ENCODE data around the gene HOXC4. TPM values are rescaled to one million over a fixed set of nuclear protein-coding genes. Genes with fewer than 3 reads are reported as not detected.

Gene HOXC4
- total RNA-seq, 1 experiment from 2014 or later: 4.1 TPM

GRCh38 chr12:54046809-54047159 is 6.9 kb upstream of the HOXC4 start:
- no peaks in the 10 kb centered on the region for H3K36me3 ChIP-seq (ENCODE audit: control insufficient read depth, insufficient read depth, low read length)
- peak overlapping the region; percentile 55 for H3K4me3 Mint-ChIP-seq (ENCODE audit: unreplicated experiment)
- no peaks in the 10 kb centered on the region for H3K36me3 Mint-ChIP-seq (ENCODE audit: insufficient read depth, unreplicated experiment)
- H3K27me3 ChIP-seq (replicated peaks; ENCODE audit: control insufficient read depth, insufficient read depth, low read length): no peaks in the 10 kb centered on the region
- no peak for DNase-seq
- H3K4me1 ChIP-seq: no peaks in the 10 kb centered on the region; the same call in none of the 2 replicates
- H3K4me1 Mint-ChIP-seq (ENCODE audit: low read depth, unreplicated experiment): peaks cover 29% of the 10 kb centered on the region
- no peak overlapping the region for H3K27ac Mint-ChIP-seq (ENCODE audit: unreplicated experiment)
- H3K9me3 Mint-ChIP-seq (ENCODE audit: unreplicated experiment): no peaks in the 10 kb centered on the region
- H3K9me3 ChIP-seq: no peaks in the 10 kb centered on the region
- TF ChIP-seq, protein P1, sequence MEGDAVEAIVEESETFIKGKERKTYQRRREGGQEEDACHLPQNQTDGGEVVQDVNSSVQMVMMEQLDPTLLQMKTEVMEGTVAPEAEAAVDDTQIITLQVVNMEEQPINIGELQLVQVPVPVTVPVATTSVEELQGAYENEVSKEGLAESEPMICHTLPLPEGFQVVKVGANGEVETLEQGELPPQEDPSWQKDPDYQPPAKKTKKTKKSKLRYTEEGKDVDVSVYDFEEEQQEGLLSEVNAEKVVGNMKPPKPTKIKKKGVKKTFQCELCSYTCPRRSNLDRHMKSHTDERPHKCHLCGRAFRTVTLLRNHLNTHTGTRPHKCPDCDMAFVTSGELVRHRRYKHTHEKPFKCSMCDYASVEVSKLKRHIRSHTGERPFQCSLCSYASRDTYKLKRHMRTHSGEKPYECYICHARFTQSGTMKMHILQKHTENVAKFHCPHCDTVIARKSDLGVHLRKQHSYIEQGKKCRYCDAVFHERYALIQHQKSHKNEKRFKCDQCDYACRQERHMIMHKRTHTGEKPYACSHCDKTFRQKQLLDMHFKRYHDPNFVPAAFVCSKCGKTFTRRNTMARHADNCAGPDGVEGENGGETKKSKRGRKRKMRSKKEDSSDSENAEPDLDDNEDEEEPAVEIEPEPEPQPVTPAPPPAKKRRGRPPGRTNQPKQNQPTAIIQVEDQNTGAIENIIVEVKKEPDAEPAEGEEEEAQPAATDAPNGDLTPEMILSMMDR (IDR thresholded peaks at IDR 0.05; ENCODE audit: insufficient read depth in 1 of 2, low read depth in 1 of 2, low read length in 1 of 2, severe bottlenecking in 1 of 2, unreplicated experiment in 1 of 2): no peak
- no peaks in the 10 kb centered on the region for H3K27me3 Mint-ChIP-seq (ENCODE audit: insufficient read depth, unreplicated experiment)
- POLR2A ChIA-PET: no interaction called here
- no peak overlapping the region for H3K4me3 ChIP-seq (ENCODE audit: low read depth, low read length)
- BruUV-seq (replicated peaks): no TSS peak
- CTCF ChIA-PET: no interaction called here
- intact Hi-C loops (cut with micrococcal nuclease; ENCODE audit: unreplicated experiment): no loop called here

- CTCF ChIA-PET: no interaction called here
- H3K4me1 ChIP-seq: no peaks in the 10 kb centered on the region; the same call in none of the 2 replicates
- no peak overlapping the region for H3K4me3 ChIP-seq (ENCODE audit: low read depth, low read length)
- Mint-ChIP-seq H3K36me3 (ENCODE audit: insufficient read depth, unreplicated experiment) (no peaks in the 10 kb centered on the region), H3K27me3 (ENCODE audit: insufficient read depth, unreplicated experiment) (no peaks in the 10 kb centered on the region), H3K9me3 (ENCODE audit: unreplicated experiment) (no peaks in the 10 kb centered on the region), H3K4me3 (ENCODE audit: unreplicated experiment) (peak overlapping the region; percentile 55), H3K4me1 (ENCODE audit: low read depth, unreplicated experiment) (peaks cover 29% of the 10 kb centered on the region), H3K27ac (ENCODE audit: unreplicated experiment) (no peak overlapping the region)
- H3K27me3 ChIP-seq (replicated peaks; ENCODE audit: control insufficient read depth, insufficient read depth, low read length): no peaks in the 10 kb centered on the region
- H3K9me3 ChIP-seq: no peaks in the 10 kb centered on the region
- POLR2A ChIA-PET: no interaction called here
- no peak for DNase-seq
- no TSS peak for BruUV-seq (replicated peaks)
- intact Hi-C loops (cut with micrococcal nuclease; ENCODE audit: unreplicated experiment): no loop called here
- H3K36me3 ChIP-seq (ENCODE audit: control insufficient read depth, insufficient read depth, low read length): no peaks in the 10 kb centered on the region
- TF ChIP-seq, protein P1 (IDR thresholded peaks at IDR 0.05; ENCODE audit: insufficient read depth in 1 of 2, low read depth in 1 of 2, low read length in 1 of 2, severe bottlenecking in 1 of 2, unreplicated experiment in 1 of 2): no peak
Observed at GRCh38 chr12:54047160-54047963, 6.3 kb upstream of the HOXC4 start.

DNA sequence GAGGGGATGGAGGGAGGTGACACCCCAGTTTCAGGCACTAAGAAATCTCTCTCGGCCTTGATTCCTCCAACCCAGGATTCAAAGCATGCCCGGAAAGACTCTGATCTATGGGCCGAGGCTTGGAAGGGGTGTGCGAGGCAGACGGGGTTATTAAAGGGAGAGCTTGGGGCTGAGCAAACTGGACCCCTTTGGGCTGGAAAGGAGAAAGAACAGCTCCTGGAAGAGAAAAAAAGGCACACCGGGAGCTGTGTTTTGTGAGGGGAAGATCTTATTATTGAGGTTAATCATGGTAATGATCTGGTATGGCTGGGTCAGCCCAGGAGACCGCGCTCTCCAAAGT is 5.7 kb upstream of the HOXC4 start:
- H3K36me3 ChIP-seq (ENCODE audit: control insufficient read depth, insufficient read depth, low read length): no peaks in the 10 kb centered on the region
- no peak overlapping the region for H3K4me3 Mint-ChIP-seq (ENCODE audit: unreplicated experiment)
- peaks cover 29% of the 10 kb centered on the region for H3K4me1 Mint-ChIP-seq (ENCODE audit: low read depth, unreplicated experiment)
- BruUV-seq (replicated peaks): no TSS peak
- H3K27me3 ChIP-seq (replicated peaks; ENCODE audit: control insufficient read depth, insufficient read depth, low read length): no peaks in the 10 kb centered on the region
- H3K36me3 Mint-ChIP-seq (ENCODE audit: insufficient read depth, unreplicated experiment): no peaks in the 10 kb centered on the region
- ChIA-PET CTCF (no interaction called here), POLR2A (no interaction called here)
- intact Hi-C loops (cut with micrococcal nuclease; ENCODE audit: unreplicated experiment): no loop called here
- H3K9me3 Mint-ChIP-seq (ENCODE audit: unreplicated experiment): no peaks in the 10 kb centered on the region
- H3K4me3 ChIP-seq (ENCODE audit: low read depth, low read length): no peak overlapping the region
- no peaks in the 10 kb centered on the region for H3K27me3 Mint-ChIP-seq (ENCODE audit: insufficient read depth, unreplicated experiment)
- TF ChIP-seq, protein P1 (IDR thresholded peaks at IDR 0.05; ENCODE audit: insufficient read depth in 1 of 2, low read depth in 1 of 2, low read length in 1 of 2, severe bottlenecking in 1 of 2, unreplicated experiment in 1 of 2): no peak
- no peaks in the 10 kb centered on the region for H3K9me3 ChIP-seq
- no peaks in the 10 kb centered on the region; the same call in none of the 2 replicates for H3K4me1 ChIP-seq
- no peak for DNase-seq
- H3K27ac Mint-ChIP-seq (ENCODE audit: unreplicated experiment): no peak overlapping the region
